PC-9 (cell line): ENCODE results near the gene XXYLT1. TPM values are rescaled to one million over a fixed set of nuclear protein-coding genes. Genes with fewer than 3 reads are reported as not detected.

Source experiments
- BruUV-seq: library from RNA; stranded (reverse); fragments of 400-500 nt; replicated peaks from 2 replicates; lab custom pipeline; 2021; lab: Mats Ljungman, UMichigan
- CTCF ChIA-PET: fragments of 300-600 bp; sonication (Branson Sonifier 250); formaldehyde crosslinking; loops from one replicate; lab custom pipeline; 2022; ENCODE audit warnings: antibody characterized with exemption; lab: Charles Lee
- POLR2A ChIA-PET: fragments of 300-600 bp; sonication (Branson Sonifier 250); formaldehyde crosslinking; loops from one replicate; lab custom pipeline; 2022; ENCODE audit warnings: antibody characterized with exemption; ENCODE audit not compliant: unreplicated experiment; lab: Charles Lee
- DNase-seq, 2 experiments: peaks; one replicate each; pipeline versions ENCODE4 v3.0.0 to v3.0.0-alpha.2; 2015 to 2022; ENCODE audit warnings: mixed read lengths in 1 of 2
- H2AFZ ChIP-seq: fragments of 200-600 bp; sonication (generic); 2 replicates; pipeline ENCODE4 v1.8.1; 2017; ENCODE audit warnings: antibody characterized with exemption
- H3F3A ChIP-seq: fragments of 200-600 bp; sonication (generic); 2 replicates; pipeline ENCODE4 v1.8.1; 2017; ENCODE audit warnings: antibody characterized with exemption, mild to moderate bottlenecking, low read depth; ENCODE audit not compliant: insufficient read depth
- H3K27ac ChIP-seq: fragments of 200-600 bp; sonication (generic); 2 replicates; pipeline ENCODE4 v1.6.1; 2016; ENCODE audit warnings: mixed run types
- H3K27me3 ChIP-seq: fragments of 200-600 bp; sonication (generic); 2 replicates; pipeline ENCODE4 v1.6.1; 2016; ENCODE audit warnings: low read depth, mixed run types; ENCODE audit not compliant: insufficient read depth
- H3K36me3 ChIP-seq: fragments of 200-600 bp; sonication (generic); 2 replicates; pipeline ENCODE4 v1.6.1; 2016; ENCODE audit warnings: low read depth, mixed run types
- H3K4me1 ChIP-seq: fragments of 200-600 bp; sonication (generic); replicated peaks from 2 replicates; pipeline ENCODE4 v1.6.1; 2016; ENCODE audit warnings: mixed run types; ENCODE audit not compliant: insufficient read depth
- H3K4me2 ChIP-seq: fragments of 200-600 bp; sonication (generic); 2 replicates; pipeline ENCODE4 v1.6.1; 2017; ENCODE audit warnings: mixed run types
- H3K4me3 ChIP-seq: fragments of 200-600 bp; sonication (generic); 2 replicates; pipeline ENCODE4 v1.6.1; 2016; ENCODE audit warnings: mixed run types
- H3K79me2 ChIP-seq: fragments of 200-600 bp; sonication (generic); 2 replicates; pipeline ENCODE4 v1.6.1; 2017; ENCODE audit warnings: low read depth, mixed run types
- H3K9me2 ChIP-seq: fragments of 200-600 bp; sonication (generic); 2 replicates; pipeline ENCODE4 v1.8.1; 2017; ENCODE audit warnings: mild to moderate bottlenecking; ENCODE audit not compliant: insufficient read depth
- H3K9me3 ChIP-seq: fragments of 200-600 bp; sonication (generic); 2 replicates; pipeline ENCODE4 v1.8.1; 2016; ENCODE audit warnings: low read depth; ENCODE audit not compliant: insufficient read depth
- H4K20me1 ChIP-seq: fragments of 200-600 bp; sonication (generic); 2 replicates; pipeline ENCODE4 v1.8.1; 2017; ENCODE audit not compliant: insufficient read depth
- EZH2 ChIP-seq: fragments of 200-600 bp; sonication (generic); IDR thresholded peaks from 2 replicates; pipeline ENCODE4 v1.8.0; 2017; ENCODE audit warnings: antibody characterized with exemption, low read depth
- intact Hi-C: fragments of 100-400 bp; cut with micrococcal nuclease; formaldehyde crosslinking; loops from one replicate; pipeline ENCODE4 v1.10.0; 2022; ENCODE audit not compliant: unreplicated experiment
- total RNA-seq: library from RNA; stranded (reverse); gene quantifications from 2 replicates; pipeline ENCODE4 v1.2.3, GENCODE V29; 2021
- TF ChIP-seq, protein P1 (sequence below): fragments of 200-600 bp; sonication (generic); conservative IDR thresholded peaks from 2 replicates; pipeline ENCODE4 v1.6.1; 2017; ENCODE audit warnings: mixed run types, antibody characterized with exemption, mild to moderate bottlenecking, moderate library complexity

The XXYLT1 gene
- total RNA-seq, 1 experiment from 2014 or later, result 13.3 TPM

DNA sequence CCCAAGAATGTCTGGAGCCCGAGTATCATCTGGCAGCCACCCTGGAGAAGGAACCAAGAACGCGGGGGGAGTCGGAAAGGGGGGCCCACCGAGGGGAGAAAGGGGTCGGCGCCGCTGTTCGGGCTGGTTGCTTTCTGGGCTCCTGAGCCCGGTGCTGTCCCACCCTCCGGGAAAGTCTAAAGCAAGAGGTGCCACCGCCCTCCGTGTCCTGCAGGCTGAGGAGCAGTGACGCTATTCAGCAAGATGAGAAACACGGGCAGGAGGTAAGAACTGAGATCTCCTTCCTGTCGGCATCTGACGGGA, 234.8 kb downstream of the XXYLT1 start:
- H3F3A ChIP-seq, result peaks cover 41% of the 10 kb centered on the region
- DNase-seq, result no peak
- H3K27ac ChIP-seq, result no peak overlapping the region
- no peaks in the 10 kb centered on the region for H3K9me2 ChIP-seq
- no peaks in the 10 kb centered on the region for H3K79me2 ChIP-seq
- no peak overlapping the region for H2AFZ ChIP-seq
- H3K9me3 ChIP-seq, result no peaks in the 10 kb centered on the region
- no peaks in the 10 kb centered on the region for H3K27me3 ChIP-seq
- H3K4me3 ChIP-seq, result no peak overlapping the region
- no peaks in the 10 kb centered on the region for H4K20me1 ChIP-seq
- no peaks in the 10 kb centered on the region for H3K36me3 ChIP-seq
- H3K4me1 ChIP-seq, result peaks cover 59% of the 10 kb centered on the region
- ChIA-PET CTCF (no interaction called here), POLR2A (no interaction called here)
- TF ChIP-seq, protein P1, sequence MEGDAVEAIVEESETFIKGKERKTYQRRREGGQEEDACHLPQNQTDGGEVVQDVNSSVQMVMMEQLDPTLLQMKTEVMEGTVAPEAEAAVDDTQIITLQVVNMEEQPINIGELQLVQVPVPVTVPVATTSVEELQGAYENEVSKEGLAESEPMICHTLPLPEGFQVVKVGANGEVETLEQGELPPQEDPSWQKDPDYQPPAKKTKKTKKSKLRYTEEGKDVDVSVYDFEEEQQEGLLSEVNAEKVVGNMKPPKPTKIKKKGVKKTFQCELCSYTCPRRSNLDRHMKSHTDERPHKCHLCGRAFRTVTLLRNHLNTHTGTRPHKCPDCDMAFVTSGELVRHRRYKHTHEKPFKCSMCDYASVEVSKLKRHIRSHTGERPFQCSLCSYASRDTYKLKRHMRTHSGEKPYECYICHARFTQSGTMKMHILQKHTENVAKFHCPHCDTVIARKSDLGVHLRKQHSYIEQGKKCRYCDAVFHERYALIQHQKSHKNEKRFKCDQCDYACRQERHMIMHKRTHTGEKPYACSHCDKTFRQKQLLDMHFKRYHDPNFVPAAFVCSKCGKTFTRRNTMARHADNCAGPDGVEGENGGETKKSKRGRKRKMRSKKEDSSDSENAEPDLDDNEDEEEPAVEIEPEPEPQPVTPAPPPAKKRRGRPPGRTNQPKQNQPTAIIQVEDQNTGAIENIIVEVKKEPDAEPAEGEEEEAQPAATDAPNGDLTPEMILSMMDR, result no peak
- no peak for TF ChIP-seq EZH2
- no peak overlapping the region for H3K4me2 ChIP-seq
- intact Hi-C loops, result no loop called here
- BruUV-seq, result no TSS peak

DNA sequence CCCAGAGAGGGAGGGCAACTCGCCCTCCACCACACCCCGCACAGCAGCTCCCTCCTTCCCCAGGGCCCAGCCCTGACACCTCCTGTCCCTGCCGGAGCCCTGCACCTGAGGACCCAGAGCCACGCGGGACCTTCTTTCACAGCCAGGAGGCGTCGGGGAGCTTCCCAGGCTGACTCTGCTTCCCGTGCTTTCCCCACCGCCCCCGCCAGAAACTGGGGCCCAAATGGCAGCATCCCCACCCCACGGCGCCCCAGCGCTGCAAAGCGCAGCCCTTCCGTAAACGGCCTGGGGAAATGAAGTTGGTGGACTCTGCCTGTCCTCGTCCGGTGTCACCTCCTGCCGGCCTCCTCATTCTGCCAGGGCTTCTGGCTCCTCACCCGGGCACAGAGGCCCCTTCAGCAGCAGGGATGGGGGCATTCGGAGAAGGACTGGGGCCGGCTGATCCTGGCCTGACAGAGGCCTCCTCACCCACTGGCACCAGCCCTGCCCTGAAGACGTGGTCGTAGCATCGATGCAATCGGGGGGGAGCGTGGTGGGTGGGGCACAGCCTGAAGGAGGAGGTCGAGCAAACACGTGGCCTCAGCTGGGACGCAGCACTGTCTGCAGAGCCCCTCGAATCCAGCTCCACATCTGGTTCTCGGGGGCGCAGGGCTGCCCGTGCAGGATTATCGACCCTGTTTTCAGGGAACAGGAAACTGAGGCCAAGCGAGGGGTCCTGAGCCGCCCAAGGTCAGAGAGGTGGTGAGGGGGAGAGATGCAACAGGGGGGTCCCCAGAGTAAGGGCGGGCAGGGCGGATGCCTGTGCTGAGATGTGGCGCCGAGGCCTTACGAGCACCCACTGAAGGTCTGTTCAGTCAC, 235.4 kb downstream of the XXYLT1 start:
- Histone ChIP-seq H3K27ac (no peak overlapping the region), H3F3A (peaks cover 44% of the 10 kb centered on the region), H2AFZ (no peak overlapping the region), H3K27me3 (no peaks in the 10 kb centered on the region), H3K9me2 (no peaks in the 10 kb centered on the region), H3K9me3 (no peaks in the 10 kb centered on the region), H4K20me1 (no peaks in the 10 kb centered on the region), H3K36me3 (no peaks in the 10 kb centered on the region), H3K4me1 (peaks cover 59% of the 10 kb centered on the region), H3K4me3 (no peak overlapping the region), H3K79me2 (no peaks in the 10 kb centered on the region), H3K4me2 (no peak overlapping the region)
- CTCF ChIA-PET, result no interaction called here
- TF ChIP-seq EZH2, result no peak
- TF ChIP-seq, protein P1, result peak; percentile 44
- POLR2A ChIA-PET, result no interaction called here
- DNase-seq, result no peak
- no TSS peak for BruUV-seq
- intact Hi-C loops, result no loop called here

DNA sequence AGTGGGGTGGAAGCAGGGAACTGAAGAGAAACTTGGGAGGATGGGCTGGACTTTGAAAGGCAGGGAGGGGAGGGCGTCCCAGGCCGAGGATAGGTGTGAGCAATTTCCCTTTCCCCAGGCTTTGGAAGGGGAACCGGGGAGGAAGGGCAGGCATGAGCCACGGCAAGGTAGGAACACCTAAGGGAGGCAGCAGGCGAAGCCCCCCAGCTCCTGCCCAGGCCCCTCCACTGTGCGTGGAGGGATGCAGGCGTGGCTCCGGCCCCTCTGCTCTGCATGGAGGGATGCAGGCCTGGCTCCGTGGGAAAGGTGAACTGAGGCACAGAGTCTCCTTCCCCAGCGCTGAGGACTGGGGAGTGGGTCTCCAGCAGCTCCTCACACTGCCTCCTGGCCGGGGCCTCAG, 236.4 kb downstream of the XXYLT1 start:
- DNase-seq, result no peak
- Histone ChIP-seq H3K27me3 (no peaks in the 10 kb centered on the region), H3F3A (peaks cover 52% of the 10 kb centered on the region), H2AFZ (no peak overlapping the region), H4K20me1 (no peaks in the 10 kb centered on the region), H3K9me3 (no peaks in the 10 kb centered on the region), H3K36me3 (no peaks in the 10 kb centered on the region), H3K4me2 (peak overlapping the region; percentile 75), H3K9me2 (no peaks in the 10 kb centered on the region), H3K4me1 (peaks cover 58% of the 10 kb centered on the region), H3K27ac (no peak overlapping the region), H3K79me2 (no peaks in the 10 kb centered on the region), H3K4me3 (no peak overlapping the region)
- BruUV-seq, result no TSS peak
- intact Hi-C loops, result loop anchor here (5.0 kb wide), 1 partner anchor 153 kb away; no protein-coding TSS in a partner anchor
- POLR2A ChIA-PET, result interaction anchor here (0.6 kb wide), 1 partner anchor 46 kb away, joined by 12 read pairs; no protein-coding TSS in a partner anchor
- no peak for TF ChIP-seq EZH2
- TF ChIP-seq, protein P1, result no peak
- CTCF ChIA-PET, result no interaction called here
